Measurements from ENCODE around the gene AGA. TPM values are rescaled to one million over a fixed set of nuclear protein-coding genes. Genes with fewer than 3 reads are reported as not detected.

The AGA gene
- total and polyA plus RNA-seq, 2 of the 13 experiments (the other 11 are each of a cell fraction or from before 2014, with no cell fraction given), result 21.9 to 22.3 TPM

GRCh38 chr4:177441803-177442622 is at the start of gene AGA (continued):
- TF ChIP-seq ZNF784 (CRISPR knock-in tag; IDR thresholded peaks at IDR 0.05; ENCODE audit: borderline replicate concordance), result no peak
- no peak for TF ChIP-seq EEA1 (CRISPR knock-in tag; IDR thresholded peaks at IDR 0.05; ENCODE audit: borderline replicate concordance)
- peak; percentile 51; the same call in 1 of the 2 replicates for TF ChIP-seq BRF2 (CRISPR knock-in tag; IDR thresholded peaks at IDR 0.05)
- TF ChIP-seq ZNF230 (CRISPR knock-in tag; IDR thresholded peaks at IDR 0.05), result peak; percentile 90; the same call in 1 of the 2 replicates
- TF ChIP-seq TSC22D2 (CRISPR knock-in tag; IDR thresholded peaks at IDR 0.05; ENCODE audit: borderline replicate concordance), result peak; percentile 40; the same call in 1 of the 2 replicates
- TF ChIP-seq SP2 (CRISPR knock-in tag; IDR thresholded peaks at IDR 0.05), result 0 out of 2 replicates have a peak, but pooled peaks have one; percentile 53
- peak; percentile 43; the same call in 1 of the 2 replicates for TF ChIP-seq AHDC1 (CRISPR knock-in tag; IDR thresholded peaks at IDR 0.05; ENCODE audit: borderline replicate concordance)
- TF ChIP-seq SALL2 (CRISPR knock-in tag; IDR thresholded peaks at IDR 0.05), result 0 out of 2 replicates have a peak, but pooled peaks have one; percentile 67
- no peak for TF ChIP-seq EZH2 (conservative IDR thresholded peaks at IDR 0.05; ENCODE audit: low read depth, low read length)
- peak; percentile 78 for TF ChIP-seq KAT8 (CRISPR knock-in tag; IDR thresholded peaks at IDR 0.05)
- TF ChIP-seq ZNF33A (CRISPR knock-in tag; IDR thresholded peaks at IDR 0.05; ENCODE audit: borderline replicate concordance), result peak; percentile 82; the same call in 1 of the 2 replicates
- TF ChIP-seq THAP9 (CRISPR knock-in tag; IDR thresholded peaks at IDR 0.05; ENCODE audit: borderline replicate concordance), result peak; percentile 84; the same call in 1 of the 2 replicates
- peak; percentile 71; the same call in 1 of the 2 replicates for TF ChIP-seq ZNF543 (CRISPR knock-in tag; IDR thresholded peaks at IDR 0.05)
- TF ChIP-seq BCL3 (CRISPR knock-in tag; IDR thresholded peaks at IDR 0.05), result peak; percentile 66; the same call in 1 of the 2 replicates
- no peak for TF ChIP-seq ZNF652 (CRISPR knock-in tag; IDR thresholded peaks at IDR 0.05; ENCODE audit: borderline replicate concordance, low read depth)

Data from HepG2 (cell line).